ENCODE measurements around the gene ALPP. TPM values are rescaled to one million over a fixed set of nuclear protein-coding genes. Genes with fewer than 3 reads are reported as not detected.
"Not testable (repeated sequence)": the region's sequence is repeated elsewhere in the genome, so short reads cannot be mapped to it uniquely, and the experiment has no call there.

ALPP gene
- total and polyA plus RNA-seq, 7 donors, result not detected

- WGBS, 3 donors, result 35 to 45% (median 36%) methylated on average over 3 of the region's 3 CpGs
- no peaks in the 10 kb centered on the region for H3K9me3 ChIP-seq
- H3K27me3 ChIP-seq (ENCODE audit: insufficient read depth in 3 of 3, low read length in 2 of 3), result peaks cover 0 to 53% (median 8%) of the 10 kb centered on the region in 3 donors
- no peaks in the 10 kb centered on the region for H3K36me3 ChIP-seq (ENCODE audit: insufficient read depth in 1 of 2, low read depth in 1 of 2)
- DNase-seq, result no peak
- H3K27ac ChIP-seq, result no peak overlapping the region
- ATAC-seq, result no peak
- no peaks in the 10 kb centered on the region for H3K4me1 ChIP-seq
- no peak overlapping the region for H3K4me3 ChIP-seq
- TF ChIP-seq, protein P1, sequence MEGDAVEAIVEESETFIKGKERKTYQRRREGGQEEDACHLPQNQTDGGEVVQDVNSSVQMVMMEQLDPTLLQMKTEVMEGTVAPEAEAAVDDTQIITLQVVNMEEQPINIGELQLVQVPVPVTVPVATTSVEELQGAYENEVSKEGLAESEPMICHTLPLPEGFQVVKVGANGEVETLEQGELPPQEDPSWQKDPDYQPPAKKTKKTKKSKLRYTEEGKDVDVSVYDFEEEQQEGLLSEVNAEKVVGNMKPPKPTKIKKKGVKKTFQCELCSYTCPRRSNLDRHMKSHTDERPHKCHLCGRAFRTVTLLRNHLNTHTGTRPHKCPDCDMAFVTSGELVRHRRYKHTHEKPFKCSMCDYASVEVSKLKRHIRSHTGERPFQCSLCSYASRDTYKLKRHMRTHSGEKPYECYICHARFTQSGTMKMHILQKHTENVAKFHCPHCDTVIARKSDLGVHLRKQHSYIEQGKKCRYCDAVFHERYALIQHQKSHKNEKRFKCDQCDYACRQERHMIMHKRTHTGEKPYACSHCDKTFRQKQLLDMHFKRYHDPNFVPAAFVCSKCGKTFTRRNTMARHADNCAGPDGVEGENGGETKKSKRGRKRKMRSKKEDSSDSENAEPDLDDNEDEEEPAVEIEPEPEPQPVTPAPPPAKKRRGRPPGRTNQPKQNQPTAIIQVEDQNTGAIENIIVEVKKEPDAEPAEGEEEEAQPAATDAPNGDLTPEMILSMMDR (IDR thresholded peaks at IDR 0.05), result no peak
- intact Hi-C loops (cut with DNase I), result no loop called here
These were observed 12.1 kb downstream of the ALPP start for GRCh38 chr2:232390661-232391060.

DNA sequence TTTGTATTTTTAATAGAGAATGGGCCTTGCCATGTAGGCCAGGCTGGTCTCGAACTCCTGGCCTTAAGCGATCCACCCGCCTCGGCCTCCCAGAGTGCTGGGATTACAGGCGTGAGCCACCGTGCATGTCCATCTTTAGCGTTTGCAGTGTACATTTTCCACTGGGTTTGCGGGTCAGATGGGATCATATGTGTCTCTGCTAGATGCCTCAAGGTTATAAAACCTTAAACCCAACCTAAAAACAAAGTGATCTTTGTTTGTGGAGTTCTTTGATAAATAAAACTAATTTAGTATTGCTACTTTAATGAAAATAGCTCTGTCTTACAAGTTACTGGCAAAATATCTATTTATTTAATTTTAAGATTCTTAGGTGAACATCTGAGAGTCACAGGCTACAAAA is 15.0 kb downstream of the ALPP start:
- peaks cover 0 to 24% (median 0%) of the 10 kb centered on the region in 3 donors for H3K27me3 ChIP-seq (ENCODE audit: insufficient read depth in 3 of 3, low read length in 2 of 3)
- DNase-seq (no peak), ATAC-seq (no peak)
- no peaks in the 10 kb centered on the region for H3K9me3 ChIP-seq
- 90 to 96% (median 92%) methylated on average over 8 of the region's 8 CpGs for WGBS, 3 donors
- TF ChIP-seq, protein P1 (IDR thresholded peaks at IDR 0.05), result no peak
- no peak overlapping the region for H3K27ac ChIP-seq
- no peak overlapping the region for H3K4me3 ChIP-seq
- intact Hi-C loops (cut with DNase I), result no loop called here
- H3K4me1 ChIP-seq, result no peaks in the 10 kb centered on the region
- H3K36me3 ChIP-seq (ENCODE audit: insufficient read depth in 1 of 2, low read depth in 1 of 2), result no peaks in the 10 kb centered on the region

GRCh38 chr2:232394431-232394830 is 15.9 kb downstream of the ALPP start:
- H3K9me3 ChIP-seq; DNase-seq; intact Hi-C loops (cut with DNase I); H3K27ac ChIP-seq; H3K4me1 ChIP-seq; H3K4me3 ChIP-seq; H3K36me3 ChIP-seq (ENCODE audit: insufficient read depth in 1 of 2, low read depth in 1 of 2); ATAC-seq: not testable (repeated sequence)
- peaks cover 0 to 16% (median 0%) of the 10 kb centered on the region in 3 donors for H3K27me3 ChIP-seq (ENCODE audit: insufficient read depth in 3 of 3, low read length in 2 of 3)
- WGBS, 3 donors, result 89 to 91% (median 91%) methylated on average over 7 of the region's 7 CpGs

DNA sequence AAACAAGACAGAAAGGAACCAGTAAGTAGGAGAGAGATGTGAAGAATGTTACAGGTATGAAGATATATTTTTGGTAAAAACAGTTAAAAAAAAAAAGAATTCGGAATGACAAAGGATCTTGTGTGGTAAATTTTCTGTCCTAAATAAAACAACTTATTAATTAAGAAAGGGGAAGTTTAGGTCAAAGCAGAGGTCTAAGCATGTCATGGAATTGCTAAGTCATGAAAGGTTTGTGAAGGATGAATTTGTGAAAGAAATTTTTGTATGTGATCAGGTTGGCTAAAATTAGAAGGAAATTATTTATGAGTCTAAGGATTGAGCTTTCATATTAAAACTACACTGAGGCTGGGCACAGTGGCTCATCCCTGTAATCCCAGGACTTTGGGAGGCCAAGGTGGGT is 17.0 kb downstream of the ALPP start:
- no peaks in the 10 kb centered on the region for H3K4me1 ChIP-seq
- H3K36me3 ChIP-seq (ENCODE audit: insufficient read depth in 1 of 2, low read depth in 1 of 2), result no peaks in the 10 kb centered on the region
- no peak for DNase-seq
- no peaks in the 10 kb centered on the region for H3K9me3 ChIP-seq
- H3K4me3 ChIP-seq, result no peak overlapping the region
- WGBS, 3 donors, result 72 to 86% (median 81%) methylated on average over 1 of the region's 1 CpG
- ATAC-seq, result no peak
- intact Hi-C loops (cut with DNase I), result no loop called here
- TF ChIP-seq, protein P1 (IDR thresholded peaks at IDR 0.05), result no peak
- peaks cover 0 to 10% (median 0%) of the 10 kb centered on the region in 3 donors for H3K27me3 ChIP-seq (ENCODE audit: insufficient read depth in 3 of 3, low read length in 2 of 3)
- H3K27ac ChIP-seq, result no peak overlapping the region

GRCh38 chr2:232396683-232397082 is 18.1 kb downstream of the ALPP start:
- TF ChIP-seq, protein P1 (IDR thresholded peaks at IDR 0.05), result no peak
- H3K4me1 ChIP-seq, result no peaks in the 10 kb centered on the region
- peaks cover 0 to 10% (median 0%) of the 10 kb centered on the region in 3 donors for H3K27me3 ChIP-seq (ENCODE audit: insufficient read depth in 3 of 3, low read length in 2 of 3)
- no peak overlapping the region for H3K4me3 ChIP-seq
- no peak overlapping the region for H3K27ac ChIP-seq
- no peaks in the 10 kb centered on the region for H3K9me3 ChIP-seq
- intact Hi-C loops (cut with DNase I), result no loop called here
- DNase-seq, result no peak
- WGBS, 3 donors, result 34 to 51% (median 43%) methylated on average over 2 of the region's 2 CpGs
- no peak for ATAC-seq
- no peaks in the 10 kb centered on the region for H3K36me3 ChIP-seq (ENCODE audit: insufficient read depth in 1 of 2, low read depth in 1 of 2)

Measured in psoas muscle (tissue), 8 donors.